SHP77 (cell line): ENCODE data around the gene ZBTB46.
"Not testable (repeated sequence)": the region's sequence is repeated elsewhere in the genome, so short reads cannot be mapped to it uniquely, and the experiment has no call there.

ENCODE experiments used
- DNase-seq, 2 experiments: peaks; one replicate each; lab custom pipeline; 2025; lab: John Stamatoyannopoulos, UW

ZBTB46 gene

GRCh38 chr20:63858393-63859165 lies 27.5 kb upstream of the ZBTB46 start:
- peak in 1 of 2 experiments; percentile 56 for DNase-seq

- DNase-seq, result no peak
Measured at GRCh38 chr20:63857764-63858392, 26.8 kb upstream of the ZBTB46 start.

GRCh38 chr20:63856098-63856511 lies 25.0 kb upstream of the ZBTB46 start:
- DNase-seq, result no peak

GRCh38 chr20:63855363-63856097 lies 24.5 kb upstream of the ZBTB46 start:
- DNase-seq, result no peak

GRCh38 chr20:63854766-63855362 lies 23.8 kb upstream of the ZBTB46 start:
- no peak for DNase-seq

GRCh38 chr20:63854069-63854765 lies 23.2 kb upstream of the ZBTB46 start:
- no peak for DNase-seq

GRCh38 chr20:63853733-63854068 lies 22.6 kb upstream of the ZBTB46 start:
- not testable (repeated sequence) for DNase-seq

GRCh38 chr20:63851548-63851943 lies 20.5 kb upstream of the ZBTB46 start:
- not testable (repeated sequence) for DNase-seq

- no peak for DNase-seq
Measured at GRCh38 chr20:63850689-63851547, 19.9 kb upstream of the ZBTB46 start.

GRCh38 chr20:63848003-63848911 lies 17.2 kb upstream of the ZBTB46 start:
- DNase-seq, result no peak

- DNase-seq, result no peak
Measured at GRCh38 chr20:63847237-63848002, 16.4 kb upstream of the ZBTB46 start.

GRCh38 chr20:63846888-63847236 lies 15.8 kb upstream of the ZBTB46 start:
- DNase-seq, result no peak

GRCh38 chr20:63846128-63846771 lies 15.2 kb upstream of the ZBTB46 start:
- peak; percentile 45 to 53 for DNase-seq

- no peak for DNase-seq
Measured at GRCh38 chr20:63844511-63844991, 13.5 kb upstream of the ZBTB46 start.

- DNase-seq, result no peak
Measured at GRCh38 chr20:63843778-63844177, 12.7 kb upstream of the ZBTB46 start.

GRCh38 chr20:63843222-63843621 lies 12.2 kb upstream of the ZBTB46 start:
- DNase-seq, result no peak

- DNase-seq, result no peak
Measured at GRCh38 chr20:63842258-63842657, 11.2 kb upstream of the ZBTB46 start.

GRCh38 chr20:63840405-63840828 lies 9.4 kb upstream of the ZBTB46 start:
- DNase-seq, result no peak

- DNase-seq, result no peak
Measured at GRCh38 chr20:63839620-63840019, 8.6 kb upstream of the ZBTB46 start.
